ENCODE measurements around the gene PROSER2. TPM values are rescaled to one million over a fixed set of nuclear protein-coding genes. Genes with fewer than 3 reads are reported as not detected.

PROSER2 gene
- total and polyA plus RNA-seq, 2 of the 13 experiments (the other 11 are each of a cell fraction or from before 2014, with no cell fraction given) = 6.9 to 7.7 TPM

- no peak overlapping the region for H2AFZ ChIP-seq (ENCODE audit: low read length)
- TF ChIP-seq GATA4 (IDR thresholded peaks at IDR 0.05; ENCODE audit: borderline replicate concordance, low read depth) (no peak), TFDP1 (CRISPR knock-in tag; IDR thresholded peaks at IDR 0.05; ENCODE audit: borderline replicate concordance) (no peak), PATZ1 (CRISPR knock-in tag; IDR thresholded peaks at IDR 0.05) (no peak), FOXA3 (CRISPR knock-in tag; IDR thresholded peaks at IDR 0.05) (no peak), PREB (CRISPR knock-in tag; IDR thresholded peaks at IDR 0.05) (no peak), ZNF382 (CRISPR knock-in tag; IDR thresholded peaks at IDR 0.05; ENCODE audit: borderline replicate concordance) (no peak), TFAP4 (IDR thresholded peaks at IDR 0.05; ENCODE audit: borderline replicate concordance, low read depth) (no peak), SOX5 (CRISPR knock-in tag; IDR thresholded peaks at IDR 0.05; ENCODE audit: borderline replicate concordance) (no peak), ZNF75D (CRISPR knock-in tag; IDR thresholded peaks at IDR 0.05; ENCODE audit: borderline replicate concordance) (no peak), MED13 (CRISPR knock-in tag; IDR thresholded peaks at IDR 0.05) (no peak), MEIS1 (CRISPR knock-in tag; IDR thresholded peaks at IDR 0.05; ENCODE audit: borderline replicate concordance) (no peak)
- H4K20me1 ChIP-seq (ENCODE audit: insufficient read depth, low read length) = peaks cover 6% of the 10 kb centered on the region; the same call in 1 of the 2 replicates
- WGBS (ENCODE audit: low lambda C conversion rate) = 40% methylated on average over 11 of the region's 11 CpGs
- no TSS peak for BruUV-seq (replicated peaks)
- POLR2A ChIA-PET = interaction anchor here (0.8 kb wide), 1 partner anchor 31 kb away, joined by 3 read pairs; no protein-coding TSS in a partner anchor
- DNase-seq (ENCODE audit: low spot score) = no peak
- peak overlapping the region; percentile 84; the same call in 1 of the 2 replicates for H3K9ac ChIP-seq (ENCODE audit: insufficient read depth, low read depth, low read length)
- H3K27ac ChIP-seq (ENCODE audit: extremely low read length, insufficient read depth, low read length) = no peak overlapping the region
- no peak for FAIRE-seq
- ATAC-seq = no peak
- H3K9me3 ChIP-seq (ENCODE audit: low read length) = no peaks in the 10 kb centered on the region
- CTCF ChIA-PET (ENCODE audit: low intra/inter-chr PET ratio, low total read pairs) = no interaction called here
- in situ Hi-C loops (cut with HindIII; ENCODE audit: extremely low pct_ligation_motif_present, low pct_unique_long_range_greater_than_20kb) = no loop called here
- peak overlapping the region; percentile 87 for H3K4me2 ChIP-seq (ENCODE audit: low read depth, low read length)
- H3K36me3 ChIP-seq (replicated peaks in 1 of 2; ENCODE audit: control insufficient read depth in 1 of 2, insufficient read depth in 2 of 2, low read length in 2 of 2) = no peaks in the 10 kb centered on the region; a peak in 1 of 5 replicates
- H3K4me1 ChIP-seq (ENCODE audit: insufficient read depth, low read length) = peaks cover 61% of the 10 kb centered on the region
- no peaks in the 10 kb centered on the region for H3K27me3 ChIP-seq (ENCODE audit: control insufficient read depth in 1 of 2, insufficient read depth in 2 of 2, low read length in 2 of 2)
- peak overlapping the region; percentile 90 to 98 (median 97) for H3K4me3 ChIP-seq (replicated peaks in 1 of 3; ENCODE audit: insufficient read depth in 1 of 3, low read depth in 2 of 3, low read length in 3 of 3)
- intact Hi-C loops (cut with micrococcal nuclease; ENCODE audit: unreplicated experiment) = loop anchor here (10.0 kb wide), 1 partner anchor 220 kb away; no protein-coding TSS in a partner anchor
- H3K79me2 ChIP-seq (ENCODE audit: insufficient read depth, low read length) = peaks cover 55% of the 10 kb centered on the region
Observed at GRCh38 chr10:11824825-11825224, 1.7 kb downstream of the PROSER2 start.

Measured in HepG2 (cell line).